HG03066 (cell line): ENCODE results near the gene MTX1.
A peak's percentile ranks its signal among the peaks of the same experiment; 100 is the strongest.

Source experiments
- ATAC-seq: cut with Tn5 transposase; IDR thresholded peaks from one replicate; pipeline ENCODE4 v1.9.1; 2021; ENCODE audit warnings: low read depth; ENCODE audit not compliant: unreplicated experiment

MTX1 gene

GRCh38 chr1:155173478-155174323 lies 34.8 kb upstream of the MTX1 start, which contains the start of gene TRIM46:
Gene TRIM46 (plus strand): TSS chr1:155173849. CDS start chr1:155173967, 118 bp downstream.
- ATAC-seq = no peak

- no peak for ATAC-seq
These were observed 33.9 kb upstream of the MTX1 start for GRCh38 chr1:155174324-155175280.

- no peak for ATAC-seq
These were observed 33.1 kb upstream of the MTX1 start for GRCh38 chr1:155175281-155175926.

GRCh38 chr1:155175927-155176371 lies 32.5 kb upstream of the MTX1 start:
- no peak for ATAC-seq

GRCh38 chr1:155176544-155177071 lies 31.9 kb upstream of the MTX1 start:
- no peak for ATAC-seq

GRCh38 chr1:155177192-155177917 lies 31.1 kb upstream of the MTX1 start:
- no peak for ATAC-seq

- ATAC-seq = no peak
These were observed 30.6 kb upstream of the MTX1 start for GRCh38 chr1:155177918-155178281.

- ATAC-seq = no peak
These were observed 29.9 kb upstream of the MTX1 start for GRCh38 chr1:155178441-155179111.

- no peak for ATAC-seq
These were observed 29.1 kb upstream of the MTX1 start for GRCh38 chr1:155179112-155180031.

GRCh38 chr1:155181371-155182051 lies 27.0 kb upstream of the MTX1 start:
- ATAC-seq = no peak

- no peak for ATAC-seq
These were observed 26.4 kb upstream of the MTX1 start for GRCh38 chr1:155182052-155182550.

GRCh38 chr1:155183775-155184221 lies 24.7 kb upstream of the MTX1 start:
- ATAC-seq = no peak

- ATAC-seq = no peak
These were observed 24.1 kb upstream of the MTX1 start for GRCh38 chr1:155184351-155184811.

- ATAC-seq = peak; percentile 86
These were observed 23.4 kb upstream of the MTX1 start for GRCh38 chr1:155184835-155185782.

- ATAC-seq = no peak
These were observed 22.8 kb upstream of the MTX1 start for GRCh38 chr1:155185783-155186066.

GRCh38 chr1:155186067-155186793 lies 22.3 kb upstream of the MTX1 start:
- ATAC-seq = no peak
